ENCODE measurements around the gene MAP2K2.

MAP2K2 gene

GRCh38 chr19:4100647-4101495 is 23.1 kb downstream of the MAP2K2 start:
- no peak for DNase-seq (ENCODE audit: extremely low read depth in 1 of 2, low read depth in 1 of 2)

- no peak for DNase-seq (ENCODE audit: extremely low read depth in 1 of 2, low read depth in 1 of 2)
Observed at GRCh38 chr19:4099041-4099764, 24.7 kb downstream of the MAP2K2 start.

GRCh38 chr19:4098493-4098892 is 25.4 kb downstream of the MAP2K2 start:
- DNase-seq (ENCODE audit: extremely low read depth in 1 of 2, low read depth in 1 of 2): no peak

- DNase-seq (ENCODE audit: extremely low read depth in 1 of 2, low read depth in 1 of 2): no peak
Observed at GRCh38 chr19:4097501-4097900, 26.4 kb downstream of the MAP2K2 start.

- DNase-seq (ENCODE audit: extremely low read depth in 1 of 2, low read depth in 1 of 2): no peak
Observed at GRCh38 chr19:4096049-4096892, 27.7 kb downstream of the MAP2K2 start.

- no peak for DNase-seq (ENCODE audit: extremely low read depth in 1 of 2, low read depth in 1 of 2)
Observed at GRCh38 chr19:4095488-4095844, 28.5 kb downstream of the MAP2K2 start.

GRCh38 chr19:4094761-4095487 is 29.0 kb downstream of the MAP2K2 start:
- DNase-seq (ENCODE audit: extremely low read depth in 1 of 2, low read depth in 1 of 2): no peak

GRCh38 chr19:4094291-4094690 is 29.6 kb downstream of the MAP2K2 start:
- no peak for DNase-seq (ENCODE audit: extremely low read depth in 1 of 2, low read depth in 1 of 2)

- no peak for DNase-seq (ENCODE audit: extremely low read depth in 1 of 2, low read depth in 1 of 2)
Observed at GRCh38 chr19:4093643-4094175, 30.2 kb downstream of the MAP2K2 start.

GRCh38 chr19:4090356-4091220 is 33.3 kb downstream of the MAP2K2 start:
- no peak for DNase-seq (ENCODE audit: extremely low read depth in 1 of 2, low read depth in 1 of 2)

- DNase-seq (ENCODE audit: extremely low read depth in 1 of 2, low read depth in 1 of 2): no peak
Observed at GRCh38 chr19:4089946-4090345, 34.0 kb downstream of the MAP2K2 start.

GRCh38 chr19:4089400-4089908 is 34.5 kb downstream of the MAP2K2 start:
- peak in 1 of 2 donors; percentile 57 for DNase-seq (ENCODE audit: extremely low read depth in 1 of 2, low read depth in 1 of 2)

- DNase-seq (ENCODE audit: extremely low read depth in 1 of 2, low read depth in 1 of 2): no peak
Observed at GRCh38 chr19:4088975-4089374, 34.9 kb downstream of the MAP2K2 start.

GRCh38 chr19:4087787-4088679 is 35.9 kb downstream of the MAP2K2 start:
- DNase-seq (ENCODE audit: extremely low read depth in 1 of 2, low read depth in 1 of 2): no peak

GRCh38 chr19:4086411-4086867 is 37.5 kb downstream of the MAP2K2 start:
- no peak for DNase-seq (ENCODE audit: extremely low read depth in 1 of 2, low read depth in 1 of 2)

GRCh38 chr19:4084547-4084877 is 39.4 kb downstream of the MAP2K2 start:
- no peak for DNase-seq (ENCODE audit: extremely low read depth in 1 of 2, low read depth in 1 of 2)

GRCh38 chr19:4083677-4084546 is 40.0 kb downstream of the MAP2K2 start:
- no peak for DNase-seq (ENCODE audit: extremely low read depth in 1 of 2, low read depth in 1 of 2)

Data from stimulated activated CD8-positive, alpha-beta memory T cell treated with anti-CD3 and anti-CD28 coated beads, Interleukin-7, amount 100 ng/mL, for 48 hours (primary cell).